KMS-11 (cell line): Measurements from ENCODE around the gene MAJIN.

Experiments used
- H2AFZ ChIP-seq: fragments of 200-600 bp; sonication (generic); 2 replicates; pipeline ENCODE4 v1.6.1; 2016; ENCODE audit warnings: antibody characterized with exemption, mixed run types, low read depth
- H3K27ac ChIP-seq: fragments of 200-600 bp; sonication (generic); 2 replicates; pipeline ENCODE4 v1.6.1; 2016; ENCODE audit warnings: mild to moderate bottlenecking, mixed run types
- H3K27me3 ChIP-seq: fragments of 200-600 bp; sonication (generic); 2 replicates; pipeline ENCODE4 v1.6.1; 2017; ENCODE audit warnings: mild to moderate bottlenecking, low read depth, mixed run types, moderate library complexity; ENCODE audit not compliant: insufficient read depth
- H3K36me3 ChIP-seq: fragments of 200-600 bp; sonication (generic); 2 replicates; pipeline ENCODE4 v1.6.1; 2017; ENCODE audit warnings: mild to moderate bottlenecking, mixed run types; ENCODE audit not compliant: insufficient read depth
- H3K4me1 ChIP-seq: fragments of 200-600 bp; sonication (generic); 2 replicates; pipeline ENCODE4 v1.6.1; 2016; ENCODE audit warnings: mild to moderate bottlenecking, low read depth, mixed run types; ENCODE audit not compliant: poor library complexity, severe bottlenecking
- H3K4me2 ChIP-seq: fragments of 200-600 bp; sonication (generic); 2 replicates; pipeline ENCODE4 v1.7.0; 2016; ENCODE audit warnings: mild to moderate bottlenecking, mixed run types
- H3K4me3 ChIP-seq: fragments of 200-600 bp; sonication (generic); IDR thresholded peaks from 2 replicates; pipeline ENCODE4 v1.6.1; 2017; ENCODE audit warnings: low read depth, low read length, mixed read lengths; ENCODE audit not compliant: insufficient read depth
- H3K79me2 ChIP-seq: fragments of 200-600 bp; sonication (generic); 2 replicates; pipeline ENCODE4 v1.6.1; 2016; ENCODE audit warnings: low read depth, mixed run types; ENCODE audit not compliant: insufficient read depth
- H3K9ac ChIP-seq: fragments of 200-600 bp; sonication (generic); 2 replicates; pipeline ENCODE4 v1.6.1; 2016; ENCODE audit warnings: mild to moderate bottlenecking, mixed run types
- H4K20me1 ChIP-seq: fragments of 200-600 bp; sonication (generic); 2 replicates; pipeline ENCODE4 v1.6.1; 2016; ENCODE audit warnings: mild to moderate bottlenecking, mixed run types; ENCODE audit not compliant: insufficient read depth
- TF ChIP-seq, protein P1 (sequence below): fragments of 200-600 bp; sonication (generic); conservative IDR thresholded peaks from 2 replicates; pipeline ENCODE4 v1.6.1; 2017; ENCODE audit warnings: low read depth, mild to moderate bottlenecking, antibody characterized with exemption, low read length, moderate library complexity, mixed read lengths

The MAJIN gene

GRCh38 chr11:65017937-65018336 is 46.0 kb upstream of the MAJIN start:
- Histone ChIP-seq H3K9ac (no peak overlapping the region), H4K20me1 (no peaks in the 10 kb centered on the region), H2AFZ (no peak overlapping the region), H3K4me3 (no peak overlapping the region), H3K4me1 (peaks cover 15% of the 10 kb centered on the region), H3K79me2 (peaks cover 7% of the 10 kb centered on the region; the same call in 1 of the 2 replicates), H3K27ac (no peak overlapping the region), H3K27me3 (no peaks in the 10 kb centered on the region), H3K4me2 (no peak overlapping the region), H3K36me3 (no peaks in the 10 kb centered on the region)
- TF ChIP-seq, protein P1, sequence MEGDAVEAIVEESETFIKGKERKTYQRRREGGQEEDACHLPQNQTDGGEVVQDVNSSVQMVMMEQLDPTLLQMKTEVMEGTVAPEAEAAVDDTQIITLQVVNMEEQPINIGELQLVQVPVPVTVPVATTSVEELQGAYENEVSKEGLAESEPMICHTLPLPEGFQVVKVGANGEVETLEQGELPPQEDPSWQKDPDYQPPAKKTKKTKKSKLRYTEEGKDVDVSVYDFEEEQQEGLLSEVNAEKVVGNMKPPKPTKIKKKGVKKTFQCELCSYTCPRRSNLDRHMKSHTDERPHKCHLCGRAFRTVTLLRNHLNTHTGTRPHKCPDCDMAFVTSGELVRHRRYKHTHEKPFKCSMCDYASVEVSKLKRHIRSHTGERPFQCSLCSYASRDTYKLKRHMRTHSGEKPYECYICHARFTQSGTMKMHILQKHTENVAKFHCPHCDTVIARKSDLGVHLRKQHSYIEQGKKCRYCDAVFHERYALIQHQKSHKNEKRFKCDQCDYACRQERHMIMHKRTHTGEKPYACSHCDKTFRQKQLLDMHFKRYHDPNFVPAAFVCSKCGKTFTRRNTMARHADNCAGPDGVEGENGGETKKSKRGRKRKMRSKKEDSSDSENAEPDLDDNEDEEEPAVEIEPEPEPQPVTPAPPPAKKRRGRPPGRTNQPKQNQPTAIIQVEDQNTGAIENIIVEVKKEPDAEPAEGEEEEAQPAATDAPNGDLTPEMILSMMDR = no peak

GRCh38 chr11:65016705-65017104 is 44.8 kb upstream of the MAJIN start:
- Histone ChIP-seq H3K79me2 (peaks cover 7% of the 10 kb centered on the region; the same call in 1 of the 2 replicates), H4K20me1 (no peaks in the 10 kb centered on the region), H3K9ac (no peak overlapping the region), H2AFZ (no peak overlapping the region), H3K4me1 (peaks cover 15% of the 10 kb centered on the region), H3K27ac (no peak overlapping the region), H3K27me3 (no peaks in the 10 kb centered on the region), H3K36me3 (no peaks in the 10 kb centered on the region), H3K4me3 (no peak overlapping the region), H3K4me2 (no peak overlapping the region)
- TF ChIP-seq, protein P1 = no peak

GRCh38 chr11:65014726-65015227 is 42.9 kb upstream of the MAJIN start:
- TF ChIP-seq, protein P1 = no peak
- H2AFZ ChIP-seq = peak overlapping the region; percentile 89

GRCh38 chr11:65013888-65014725 is 42.2 kb upstream of the MAJIN start, which contains the start of gene ARL2:
TSS of gene ARL2 (plus strand) at chr11:65014160. CDS start at chr11:65014208, 48 bp downstream.
- Histone ChIP-seq H3K4me3 (no peak within 1 kb of the TSS), H2AFZ (peak within 1 kb of the TSS; percentile 89), H3K79me2 (peaks cover 7% of the 10 kb centered on the region; the same call in 1 of the 2 replicates), H3K4me2 (peak within 1 kb of the TSS; percentile 83), H4K20me1 (no peaks in the 10 kb centered on the region), H3K9ac (peak within 1 kb of the TSS; percentile 90), H3K4me1 (peaks cover 15% of the 10 kb centered on the region), H3K27ac (peak within 1 kb of the TSS; percentile 95), H3K27me3 (no peaks in the 10 kb centered on the region), H3K36me3 (no peaks in the 10 kb centered on the region)
- TF ChIP-seq, protein P1 = peak; percentile 64

More at GRCh38 chr11:65014726-65015227, 42.9 kb upstream of the MAJIN start:
- Histone ChIP-seq H3K79me2 (peaks cover 7% of the 10 kb centered on the region; the same call in 1 of the 2 replicates), H3K9ac (peak overlapping the region; percentile 90), H3K36me3 (no peaks in the 10 kb centered on the region), H3K4me3 (no peak overlapping the region), H3K4me1 (peaks cover 15% of the 10 kb centered on the region), H3K27me3 (no peaks in the 10 kb centered on the region), H4K20me1 (no peaks in the 10 kb centered on the region), H3K4me2 (peak overlapping the region; percentile 41), H3K27ac (peak overlapping the region; percentile 95)
